Colonic mucosa (tissue), 4 donors: ENCODE measurements around the gene SCAF11. TPM values are rescaled to one million over a fixed set of nuclear protein-coding genes. Genes with fewer than 3 reads are reported as not detected.
"Not testable (repeated sequence)": the region's sequence is repeated elsewhere in the genome, so short reads cannot be mapped to it uniquely, and the experiment has no call there.

Source experiments
- DNase-seq: peaks from one replicate; pipeline ENCODE4 v3.0.0-alpha.2; 2020
- H3K27ac ChIP-seq: fragments of 200-600 bp; one replicate; pipeline ENCODE4 v1.8.0; 2021
- H3K27me3 ChIP-seq: fragments of 200-600 bp; one replicate; pipeline ENCODE4 v1.8.0; 2021
- H3K36me3 ChIP-seq: fragments of 200-600 bp; one replicate; pipeline ENCODE4 v1.8.0; 2021
- H3K4me1 ChIP-seq: fragments of 200-600 bp; one replicate; pipeline ENCODE4 v1.8.0; 2021; ENCODE audit warnings: mild to moderate bottlenecking
- H3K4me3 ChIP-seq: fragments of 200-600 bp; one replicate; pipeline ENCODE4 v1.8.0; 2021
- H3K9ac ChIP-seq, 2 donors: one replicate each; pipeline ENCODE4 v1.7.0; 2013; ENCODE audit warnings: control low read depth in 2 of 2, low read depth in 2 of 2, low read length in 2 of 2
- H3K9me3 ChIP-seq: fragments of 200-600 bp; one replicate; pipeline ENCODE4 v1.8.0; 2021
- CTCF ChIP-seq: fragments of 200-600 bp; IDR thresholded peaks from one replicate; pipeline ENCODE4 v1.8.0; 2022; ENCODE audit warnings: antibody characterized with exemption, mild to moderate bottlenecking
- intact Hi-C: fragments of 100-400 bp; cut with DNase I; formaldehyde crosslinking; loops from one replicate; pipeline ENCODE4 v1.14.1; 2022
- total RNA-seq, 2 donors: library from RNA; stranded (reverse); fragmentation: NEBNext Ultra II Directional in 1 of 2; extraction: Animal tissue kit (Norgen Biotek cat#: 25700) in 1 of 2; gene quantifications; one replicate each; pipeline ENCODE4 v1.2.1, GENCODE V29; 2021
- donor health status: healthy.
- donor health status: DM: no; HTN: no; CAD: no.
- donor health status: DM: no; HTN: no; CAD: no.

Gene SCAF11
- total RNA-seq, 2 donors from 2014 or later = 84.8 to 105 TPM

GRCh38 chr12:46005823-46006222 is 15.4 kb upstream of the SCAF11 start:
- Histone ChIP-seq H3K9ac (no peak overlapping the region), H3K27me3 (no peaks in the 10 kb centered on the region), H3K27ac (no peak overlapping the region), H3K36me3 (no peaks in the 10 kb centered on the region), H3K4me3 (no peak overlapping the region), H3K9me3 (no peaks in the 10 kb centered on the region), H3K4me1 (no peaks in the 10 kb centered on the region)
- no peak for TF ChIP-seq CTCF
- intact Hi-C loops = no loop called here
- DNase-seq = no peak

- no peak overlapping the region for H3K9ac ChIP-seq
- H3K4me1 ChIP-seq = no peaks in the 10 kb centered on the region
- DNase-seq = no peak
- H3K9me3 ChIP-seq = no peaks in the 10 kb centered on the region
- no peak overlapping the region for H3K27ac ChIP-seq
- peak; percentile 24 for TF ChIP-seq CTCF
- intact Hi-C loops = no loop called here
- H3K4me3 ChIP-seq = no peak overlapping the region
- H3K27me3 ChIP-seq = no peaks in the 10 kb centered on the region
- no peaks in the 10 kb centered on the region for H3K36me3 ChIP-seq
These were observed 14.9 kb upstream of the SCAF11 start for GRCh38 chr12:46005151-46005797.

- intact Hi-C loops = no loop called here
- Histone ChIP-seq H3K9me3 (no peaks in the 10 kb centered on the region), H3K4me1 (no peaks in the 10 kb centered on the region), H3K27me3 (no peaks in the 10 kb centered on the region), H3K36me3 (no peaks in the 10 kb centered on the region), H3K27ac (no peak overlapping the region), H3K4me3 (no peak overlapping the region), H3K9ac (no peak overlapping the region)
- no peak for TF ChIP-seq CTCF
- no peak for DNase-seq
These were observed 14.3 kb upstream of the SCAF11 start for GRCh38 chr12:46004715-46005114.

- intact Hi-C loops, H3K9ac ChIP-seq, H3K4me1 ChIP-seq, H3K9me3 ChIP-seq, DNase-seq, H3K27me3 ChIP-seq, H3K36me3 ChIP-seq, H3K27ac ChIP-seq, H3K4me3 ChIP-seq: not testable (repeated sequence)
These were observed 9.7 kb upstream of the SCAF11 start for GRCh38 chr12:46000076-46000475.

GRCh38 chr12:45994736-45995135 is 4.4 kb upstream of the SCAF11 start:
- Histone ChIP-seq H3K4me3 (no peak overlapping the region), H3K9ac (no peak overlapping the region)
- intact Hi-C loops = no loop called here

More at GRCh38 chr12:45994736-45995135, 4.4 kb upstream of the SCAF11 start:
- Histone ChIP-seq H3K4me1 (no peaks in the 10 kb centered on the region), H3K36me3 (no peaks in the 10 kb centered on the region), H3K9me3 (no peaks in the 10 kb centered on the region), H3K27me3 (no peaks in the 10 kb centered on the region), H3K27ac (no peak overlapping the region)
- no peak for DNase-seq
- no peak for TF ChIP-seq CTCF
